Erythroblast (primary cell): ENCODE measurements around the gene TCF19.
"Not testable (repeated sequence)": the region's sequence is repeated elsewhere in the genome, so short reads cannot be mapped to it uniquely, and the experiment has no call there.

Experiments used
- GATA1 ChIP-seq: IDR thresholded peaks from 2 replicates; pipeline ENCODE4 v1.6.1; 2011; ENCODE audit warnings: low read depth, mild to moderate bottlenecking, control low read depth, low read length, moderate library complexity
- POLR2A ChIP-seq: IDR thresholded peaks from 2 replicates; pipeline ENCODE4 v1.6.1; 2011; ENCODE audit warnings: mild to moderate bottlenecking, low read length

- not testable (repeated sequence) for TF ChIP-seq POLR2A, GATA1
These were observed 38.0 kb downstream of the TCF19 start for GRCh38 chr6:31196251-31197022.
